ENCODE results near the gene LMX1B. TPM values are rescaled to one million over a fixed set of nuclear protein-coding genes. Genes with fewer than 3 reads are reported as not detected.

Gene LMX1B
- polyA plus RNA-seq, 1 donor from 2014 or later = not detected

- Histone ChIP-seq H2AFZ (ENCODE audit: low read depth, low read length) (no peak overlapping the region), H3K4me2 (ENCODE audit: low read length) (no peak overlapping the region)
Measured at GRCh38 chr9:126683698-126684044, 69.9 kb downstream of the LMX1B start.

GRCh38 chr9:126684345-126684744, 70.6 kb downstream of the LMX1B start:
- Histone ChIP-seq H3K79me2 (replicated peaks; ENCODE audit: insufficient read depth, low read length) (no peaks in the 10 kb centered on the region), H4K20me1 (ENCODE audit: insufficient read depth) (no peaks in the 10 kb centered on the region), H2AFZ (ENCODE audit: low read depth, low read length) (no peak overlapping the region), H3K36me3 (ENCODE audit: insufficient read depth, low read length) (no peaks in the 10 kb centered on the region), H3K4me3 (ENCODE audit: low read length) (no peak overlapping the region), H3K9me3 (ENCODE audit: low read length) (no peaks in the 10 kb centered on the region), H3K27me3 (ENCODE audit: insufficient read depth, low read depth, low read length) (peaks cover 73% of the 10 kb centered on the region), H3K9ac (ENCODE audit: low read length) (no peak overlapping the region), H3K27ac (ENCODE audit: low read length) (no peak overlapping the region), H3K9me2 (ENCODE audit: insufficient read depth, low read length) (no peaks in the 10 kb centered on the region), H3F3A (ENCODE audit: insufficient read depth, low read length, poor library complexity, severe bottlenecking) (no peaks in the 10 kb centered on the region), H3K4me2 (ENCODE audit: low read length) (no peak overlapping the region)
- TF ChIP-seq RAD21 (conservative IDR thresholded peaks at IDR 0.05) = no peak

More at GRCh38 chr9:126683698-126684044, 69.9 kb downstream of the LMX1B start:
- H3K9ac ChIP-seq (ENCODE audit: low read length) = no peak overlapping the region
- H3K9me2 ChIP-seq (ENCODE audit: insufficient read depth, low read length) = no peaks in the 10 kb centered on the region
- H3K36me3 ChIP-seq (ENCODE audit: insufficient read depth, low read length) = no peaks in the 10 kb centered on the region
- H3K4me3 ChIP-seq (ENCODE audit: low read length) = no peak overlapping the region
- no peaks in the 10 kb centered on the region for H3F3A ChIP-seq (ENCODE audit: insufficient read depth, low read length, poor library complexity, severe bottlenecking)
- no peaks in the 10 kb centered on the region for H3K79me2 ChIP-seq (replicated peaks; ENCODE audit: insufficient read depth, low read length)
- TF ChIP-seq POLR2AphosphoS5 (IDR thresholded peaks at IDR 0.05) = no peak
- no peak for TF ChIP-seq MXI1 (conservative IDR thresholded peaks at IDR 0.05; ENCODE audit: poor library complexity, severe bottlenecking)
- H4K20me1 ChIP-seq (ENCODE audit: insufficient read depth) = no peaks in the 10 kb centered on the region
- H3K27me3 ChIP-seq (ENCODE audit: insufficient read depth, low read depth, low read length) = peaks cover 79% of the 10 kb centered on the region
- H3K9me3 ChIP-seq (ENCODE audit: low read length) = no peaks in the 10 kb centered on the region
- H3K27ac ChIP-seq (ENCODE audit: low read length) = no peak overlapping the region

GRCh38 chr9:126684965-126685465, 71.3 kb downstream of the LMX1B start:
- Histone ChIP-seq H3K9ac (ENCODE audit: low read length) (no peak overlapping the region), H3F3A (ENCODE audit: insufficient read depth, low read length, poor library complexity, severe bottlenecking) (no peaks in the 10 kb centered on the region), H3K27me3 (ENCODE audit: insufficient read depth, low read depth, low read length) (peaks cover 66% of the 10 kb centered on the region), H3K4me3 (ENCODE audit: low read length) (no peak overlapping the region), H4K20me1 (ENCODE audit: insufficient read depth) (no peaks in the 10 kb centered on the region), H3K9me2 (ENCODE audit: insufficient read depth, low read length) (no peaks in the 10 kb centered on the region), H3K9me3 (ENCODE audit: low read length) (no peaks in the 10 kb centered on the region), H2AFZ (ENCODE audit: low read depth, low read length) (no peak overlapping the region), H3K27ac (ENCODE audit: low read length) (no peak overlapping the region), H3K4me2 (ENCODE audit: low read length) (no peak overlapping the region), H3K79me2 (replicated peaks; ENCODE audit: insufficient read depth, low read length) (no peaks in the 10 kb centered on the region), H3K36me3 (ENCODE audit: insufficient read depth, low read length) (no peaks in the 10 kb centered on the region)
- TF ChIP-seq CTCF (IDR thresholded peaks at IDR 0.05; ENCODE audit: poor library complexity, severe bottlenecking) (no peak), REST (IDR thresholded peaks at IDR 0.05; ENCODE audit: borderline replicate concordance) (no peak), EP300 (conservative IDR thresholded peaks at IDR 0.05; ENCODE audit: poor library complexity, severe bottlenecking) (no peak), RAD21 (conservative IDR thresholded peaks at IDR 0.05) (no peak), SMC3 (conservative IDR thresholded peaks at IDR 0.05; ENCODE audit: poor library complexity) (no peak), EZH2 (IDR thresholded peaks at IDR 0.05; ENCODE audit: borderline replicate concordance, insufficient read depth, low read length, poor library complexity, severe bottlenecking) (no peak), TAF1 (IDR thresholded peaks at IDR 0.05; ENCODE audit: low read depth) (no peak), POLR2AphosphoS5 (IDR thresholded peaks at IDR 0.05) (no peak), MXI1 (conservative IDR thresholded peaks at IDR 0.05; ENCODE audit: poor library complexity, severe bottlenecking) (no peak)

Data from neural cell (in vitro differentiated cells).